SK-N-SH treated with all-trans-retinoic acid at 6 μM for 48 hours (cell line): ENCODE measurements around the gene RASA3.

ENCODE experiments used
- BACH2 ChIP-seq: fragments of 250-450 bp; sonication (Bioruptor Pico); IDR thresholded peaks from 2 replicates; pipeline ENCODE4 v1.9.0; 2021; ENCODE audit warnings: mild to moderate bottlenecking, borderline replicate concordance
- PATZ1 ChIP-seq: fragments of 250-450 bp; sonication (Bioruptor Pico); IDR thresholded peaks from 2 replicates; pipeline ENCODE4 v1.8.0; 2020; ENCODE audit warnings: mild to moderate bottlenecking, moderate library complexity, borderline replicate concordance
- ZFP3 ChIP-seq: fragments of 250-450 bp; sonication (Bioruptor Pico); IDR thresholded peaks from 2 replicates; pipeline ENCODE4 v1.5.0; 2020; ENCODE audit warnings: mild to moderate bottlenecking, moderate library complexity
- ZNF565 ChIP-seq: fragments of 450-650 bp; formaldehyde crosslinking; conservative IDR thresholded peaks from 2 replicates; pipeline ENCODE4 v1.5.0; 2020; ENCODE audit warnings: low read depth, mild to moderate bottlenecking, moderate library complexity

GRCh38 chr13:114125589-114125988, 6.8 kb downstream of the RASA3 start:
- TF ChIP-seq ZFP3 (CRISPR knock-in tag) (no peak), ZNF565 (no peak), BACH2 (no peak), PATZ1 (CRISPR knock-in tag) (no peak)
